CD4-positive, alpha-beta T cell (primary cell): ENCODE results near the gene ANKRD33. TPM values are rescaled to one million over a fixed set of nuclear protein-coding genes. Genes with fewer than 3 reads are reported as not detected.
A peak's percentile ranks its signal among the peaks of the same experiment; 100 is the strongest.

Experiments
- ATAC-seq: fragments of 200-7000 bp; cut with Tn5 transposase; one replicate; pipeline ENCODE4 v1.10.0; 2022; ENCODE audit warnings: mild to moderate bottlenecking; ENCODE audit not compliant: poor library complexity
- CTCF ChIA-PET: fragments of 350-600 bp; sonication (Branson Sonifier 250); formaldehyde crosslinking; loops from one replicate; lab custom pipeline; 2021; ENCODE audit warnings: antibody characterized with exemption, inconsistent platforms; lab: Charles Lee
- POLR2A ChIA-PET: fragments of 350-600 bp; sonication (Branson Sonifier 250); formaldehyde crosslinking; loops from one replicate; lab custom pipeline; 2021; ENCODE audit warnings: antibody characterized with exemption, inconsistent platforms; lab: Charles Lee
- DNase-seq, 14 experiments: peaks; one replicate each; pipeline ENCODE4 v3.0.0-alpha.2; 2013 to 2020; ENCODE audit warnings: mixed read lengths in 2 of 14
- H3K27ac ChIP-seq, 2 donors: one replicate each; pipeline versions ENCODE4 v1.5.1 to v1.7.0; 2013; ENCODE audit warnings: low read length in 2 of 2, low read depth in 1 of 2, mild to moderate bottlenecking in 1 of 2
- H3K27me3 ChIP-seq, 2 experiments: 1 replicate in 1 of 2; 2 replicates in 1 of 2; pipeline versions ENCODE4 v1.6.1 to v1.7.0; 2013; ENCODE audit warnings: low read length in 2 of 2, control low read depth in 1 of 2, mild to moderate bottlenecking in 1 of 2, moderate library complexity in 1 of 2; ENCODE audit not compliant: insufficient read depth in 2 of 2, control insufficient read depth in 1 of 2
- H3K36me3 ChIP-seq: one replicate; pipeline ENCODE4 v1.6.1; 2013; ENCODE audit warnings: low read length, control low read depth; ENCODE audit not compliant: insufficient read depth
- H3K4me1 ChIP-seq: one replicate; pipeline ENCODE4 v1.6.1; 2013; ENCODE audit warnings: low read length, control low read depth; ENCODE audit not compliant: insufficient read depth
- H3K4me3 ChIP-seq: one replicate; pipeline ENCODE4 v1.5.1; 2013; ENCODE audit warnings: mild to moderate bottlenecking, low read length, moderate library complexity
- H3K9me3 ChIP-seq, 2 experiments: 1 replicate in 1 of 2; 2 replicates in 1 of 2; pipeline versions ENCODE4 v1.6.1 to v1.7.0; 2013; ENCODE audit warnings: low read length in 2 of 2, mild to moderate bottlenecking in 2 of 2, control low read depth in 1 of 2, moderate library complexity in 1 of 2; ENCODE audit not compliant: control insufficient read depth in 1 of 2, insufficient read depth in 1 of 2
- H3K27ac Mint-ChIP-seq: one replicate; pipeline ENCODE4 v1.8.0; 2020; ENCODE audit warnings: mixed read lengths
- H3K27me3 Mint-ChIP-seq: one replicate; pipeline ENCODE4 v1.8.0; 2021; ENCODE audit warnings: mixed read lengths
- H3K36me3 Mint-ChIP-seq: one replicate; pipeline ENCODE4 v1.8.0; 2021; ENCODE audit warnings: low read depth, mixed read lengths
- H3K4me1 Mint-ChIP-seq: one replicate; pipeline ENCODE4 v1.8.0; 2021; ENCODE audit warnings: low read depth, mixed read lengths
- H3K4me3 Mint-ChIP-seq: one replicate; pipeline ENCODE4 v1.8.0; 2020; ENCODE audit warnings: mild to moderate bottlenecking, mixed read lengths
- H3K9me3 Mint-ChIP-seq: one replicate; pipeline ENCODE4 v1.8.0; 2020; ENCODE audit warnings: mixed read lengths
- intact Hi-C, 2 experiments: fragments of 100-400 bp; cut with DNase I in 1 of 2; cut with micrococcal nuclease in 1 of 2; formaldehyde crosslinking; loops; one replicate each; pipeline versions ENCODE4 v1.15.1 to v1.9.0; 2023 to 2025; cut with DNase I, micrococcal nuclease
- total RNA-seq, 174 experiments: library from RNA in 2 of 174; stranded (reverse) in 2 of 174; gene quantifications; one replicate each; pipeline ENCODE4 v1.2.3 and lab custom pipeline; 2021 to 2026
- TF ChIP-seq, protein P1 (sequence below): fragments of 200-600 bp; IDR thresholded peaks from one replicate; pipeline ENCODE4 v1.8.0; 2022; ENCODE audit warnings: antibody characterized with exemption, mild to moderate bottlenecking

Gene ANKRD33
- total RNA-seq, 2 experiments from 2014 or later, result not detected

DNA sequence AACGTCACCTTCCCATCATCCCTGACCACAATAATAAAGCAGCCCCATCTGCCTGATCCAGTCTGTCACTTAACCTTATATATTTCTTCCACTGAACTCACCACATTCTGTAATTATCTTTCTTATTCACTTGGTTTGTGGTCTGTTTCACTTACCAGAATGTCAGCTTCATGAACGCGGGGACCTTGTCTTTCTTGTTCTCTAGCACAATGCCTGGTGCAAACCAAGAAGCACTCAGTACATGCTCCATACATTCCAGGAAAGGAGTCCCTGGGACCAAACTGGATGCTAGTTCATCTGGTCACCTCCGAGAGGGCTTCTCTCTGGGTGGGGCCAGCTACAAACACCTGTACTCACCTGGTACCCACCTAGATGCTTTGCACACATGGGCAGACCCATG lies 17.4 kb upstream of the ANKRD33 start:
- Mint-ChIP-seq H3K9me3 (no peaks in the 10 kb centered on the region), H3K4me3 (peak overlapping the region; percentile 3), H3K27me3 (peaks cover 55% of the 10 kb centered on the region), H3K27ac (no peak overlapping the region), H3K36me3 (no peaks in the 10 kb centered on the region), H3K4me1 (peaks cover 13% of the 10 kb centered on the region)
- Histone ChIP-seq H3K9me3 (peaks cover 0 to 6% of the 10 kb centered on the region in 2 experiments), H3K27me3 (peaks cover 33 to 45% of the 10 kb centered on the region in 2 experiments), H3K36me3 (no peaks in the 10 kb centered on the region), H3K4me3 (no peak overlapping the region), H3K4me1 (peaks cover 11% of the 10 kb centered on the region), H3K27ac (no peak overlapping the region)
- ChIA-PET POLR2A (no interaction called here), CTCF (no interaction called here)
- DNase-seq (no peak), ATAC-seq (no peak)
- intact Hi-C loops, result no loop called here
- TF ChIP-seq, protein P1, sequence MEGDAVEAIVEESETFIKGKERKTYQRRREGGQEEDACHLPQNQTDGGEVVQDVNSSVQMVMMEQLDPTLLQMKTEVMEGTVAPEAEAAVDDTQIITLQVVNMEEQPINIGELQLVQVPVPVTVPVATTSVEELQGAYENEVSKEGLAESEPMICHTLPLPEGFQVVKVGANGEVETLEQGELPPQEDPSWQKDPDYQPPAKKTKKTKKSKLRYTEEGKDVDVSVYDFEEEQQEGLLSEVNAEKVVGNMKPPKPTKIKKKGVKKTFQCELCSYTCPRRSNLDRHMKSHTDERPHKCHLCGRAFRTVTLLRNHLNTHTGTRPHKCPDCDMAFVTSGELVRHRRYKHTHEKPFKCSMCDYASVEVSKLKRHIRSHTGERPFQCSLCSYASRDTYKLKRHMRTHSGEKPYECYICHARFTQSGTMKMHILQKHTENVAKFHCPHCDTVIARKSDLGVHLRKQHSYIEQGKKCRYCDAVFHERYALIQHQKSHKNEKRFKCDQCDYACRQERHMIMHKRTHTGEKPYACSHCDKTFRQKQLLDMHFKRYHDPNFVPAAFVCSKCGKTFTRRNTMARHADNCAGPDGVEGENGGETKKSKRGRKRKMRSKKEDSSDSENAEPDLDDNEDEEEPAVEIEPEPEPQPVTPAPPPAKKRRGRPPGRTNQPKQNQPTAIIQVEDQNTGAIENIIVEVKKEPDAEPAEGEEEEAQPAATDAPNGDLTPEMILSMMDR, result no peak

DNA sequence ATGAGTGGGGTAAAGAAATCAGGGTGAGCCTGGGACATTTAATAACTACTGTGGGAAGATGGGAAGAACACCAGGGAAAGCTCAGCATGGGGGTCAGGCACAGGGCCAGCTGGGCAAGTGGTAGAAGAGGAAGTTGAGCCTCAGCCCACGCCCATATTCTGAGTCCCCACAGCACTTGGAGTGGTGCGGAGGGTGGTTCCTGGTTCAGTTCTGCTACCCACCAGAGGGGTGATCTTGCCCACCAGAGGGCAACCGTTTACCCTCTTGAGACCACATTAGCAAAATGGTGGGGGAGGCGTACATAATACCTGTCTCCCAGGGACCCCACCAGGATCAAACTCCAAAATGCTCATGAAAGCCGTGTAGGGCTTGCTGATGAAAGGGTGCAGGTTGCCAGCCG lies 16.8 kb upstream of the ANKRD33 start:
- H3K27me3 Mint-ChIP-seq, result peaks cover 48% of the 10 kb centered on the region
- intact Hi-C loops, result no loop called here
- ChIA-PET POLR2A (no interaction called here), CTCF (no interaction called here)
- Histone ChIP-seq H3K4me1 (peaks cover 11% of the 10 kb centered on the region), H3K27me3 (peaks cover 31 to 39% of the 10 kb centered on the region in 2 experiments), H3K27ac (no peak overlapping the region), H3K9me3 (peaks cover 0 to 6% of the 10 kb centered on the region in 2 experiments), H3K36me3 (no peaks in the 10 kb centered on the region), H3K4me3 (no peak overlapping the region)
- H3K9me3 Mint-ChIP-seq, result no peaks in the 10 kb centered on the region
- peaks cover 13% of the 10 kb centered on the region for H3K4me1 Mint-ChIP-seq
- H3K36me3 Mint-ChIP-seq, result no peaks in the 10 kb centered on the region
- DNase-seq, result peak in 2 of 14 experiments; percentile 36 to 51
- no peak for ATAC-seq
- H3K4me3 Mint-ChIP-seq, result no peak overlapping the region
- H3K27ac Mint-ChIP-seq, result no peak overlapping the region
- TF ChIP-seq, protein P1, result no peak

DNA sequence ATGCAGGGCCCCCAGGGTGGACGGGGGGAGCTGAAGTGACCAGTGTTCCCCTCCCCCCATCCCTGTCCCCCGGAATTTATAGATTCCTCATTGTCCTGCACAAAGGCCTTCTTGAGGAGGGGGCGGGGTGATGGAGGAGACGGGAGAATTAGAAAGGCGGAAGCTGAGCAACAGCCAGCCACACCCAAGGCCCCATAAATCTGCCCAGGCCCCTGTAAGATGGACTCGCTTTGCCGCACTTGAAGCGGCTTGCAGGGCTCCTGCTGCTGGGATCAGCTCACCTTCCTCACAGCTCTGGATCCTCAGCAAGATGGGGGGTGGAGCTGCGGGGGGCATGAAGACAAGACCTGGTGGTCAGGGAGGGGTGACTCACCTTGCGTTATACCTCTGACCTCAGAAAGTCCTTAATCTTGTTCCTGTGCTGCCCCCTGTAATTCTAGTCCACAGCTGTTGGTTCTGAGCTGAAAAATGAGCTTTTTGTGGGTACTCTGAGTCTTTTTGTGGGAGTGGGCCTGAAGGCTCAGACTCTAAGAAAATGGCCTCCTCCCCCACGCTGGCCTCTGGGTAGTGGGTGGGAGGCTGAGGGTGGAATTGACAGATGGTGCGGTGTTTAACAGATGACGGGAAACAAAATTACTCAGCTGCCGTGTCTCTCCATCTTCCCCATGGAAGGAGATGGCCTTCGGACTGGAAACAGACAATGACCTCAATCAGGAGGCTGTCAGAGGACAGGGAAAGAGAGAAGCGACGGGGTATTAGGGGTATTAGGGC lies 15.8 kb upstream of the ANKRD33 start:
- peaks cover 31 to 34% of the 10 kb centered on the region in 2 experiments for H3K27me3 ChIP-seq
- no peak for ATAC-seq
- Mint-ChIP-seq H3K36me3 (no peaks in the 10 kb centered on the region), H3K27me3 (peaks cover 40% of the 10 kb centered on the region), H3K4me1 (peaks cover 13% of the 10 kb centered on the region), H3K4me3 (no peak overlapping the region), H3K9me3 (no peaks in the 10 kb centered on the region), H3K27ac (no peak overlapping the region)
- DNase-seq, result no peak
- H3K27ac ChIP-seq, result no peak overlapping the region
- no peak overlapping the region for H3K4me3 ChIP-seq
- peaks cover 0 to 6% of the 10 kb centered on the region in 2 experiments for H3K9me3 ChIP-seq
- intact Hi-C loops, result no loop called here
- no peaks in the 10 kb centered on the region for H3K36me3 ChIP-seq
- peaks cover 11% of the 10 kb centered on the region for H3K4me1 ChIP-seq
- ChIA-PET CTCF (no interaction called here), POLR2A (no interaction called here)
- TF ChIP-seq, protein P1, result no peak
